ENCODE results near the gene EVX2.

The EVX2 gene

GRCh38 chr2:176083796-176084261 is at the start of gene EVX2:
TSS of gene EVX2 (minus strand) at chr2:176083962. CDS start at chr2:176083776, 186 bp downstream.
- DNase-seq: no peak

GRCh38 chr2:176133389-176133788 is 49.6 kb upstream of the EVX2 start:
- peak; percentile 26 for DNase-seq

- no peak for DNase-seq
Measured at GRCh38 chr2:176132205-176133171, 48.7 kb upstream of the EVX2 start.

GRCh38 chr2:176131848-176132158 is 48.0 kb upstream of the EVX2 start:
- no peak for DNase-seq

- no peak for DNase-seq
Measured at GRCh38 chr2:176130957-176131847, 47.4 kb upstream of the EVX2 start.

GRCh38 chr2:176130147-176130956 is 46.6 kb upstream of the EVX2 start:
- peak; percentile 35 for DNase-seq

GRCh38 chr2:176129813-176130146 is 46.0 kb upstream of the EVX2 start:
- DNase-seq: no peak

GRCh38 chr2:176128982-176129796 is 45.4 kb upstream of the EVX2 start, which contains the start of gene HOXD8:
TSS of gene HOXD8 (plus strand) at chr2:176129705. CDS start at chr2:176130367, 662 bp downstream.
- peak; percentile 72 for DNase-seq

- DNase-seq: no peak
Measured at GRCh38 chr2:176128172-176128981, 44.6 kb upstream of the EVX2 start.

- no peak for DNase-seq
Measured at GRCh38 chr2:176127774-176128072, 44.0 kb upstream of the EVX2 start.

GRCh38 chr2:176126929-176127773 is 43.4 kb upstream of the EVX2 start:
- peak; percentile 18 for DNase-seq

GRCh38 chr2:176125772-176126054 is 42.0 kb upstream of the EVX2 start:
- no peak for DNase-seq

- DNase-seq: no peak
Measured at GRCh38 chr2:176124947-176125771, 41.4 kb upstream of the EVX2 start.

GRCh38 chr2:176124110-176124946 is 40.6 kb upstream of the EVX2 start:
- no peak for DNase-seq

GRCh38 chr2:176123411-176124109 is 39.8 kb upstream of the EVX2 start:
- DNase-seq: no peak

GRCh38 chr2:176122683-176123410 is 39.1 kb upstream of the EVX2 start, which contains the start of gene HOXD9:
TSS of gene HOXD9 (plus strand) at chr2:176122719. CDS start at chr2:176122769, 50 bp downstream.
- DNase-seq: no peak
